Mammary epithelial cell (primary cell): ENCODE results near the gene C3orf20.

ENCODE experiments used
- CTCF ChIP-seq, 2 donors: IDR thresholded peaks in 1 of 2; conservative IDR thresholded peaks in 1 of 2; 2 replicates each; pipeline ENCODE4 v1.5.1; 2011 to 2012; ENCODE audit warnings: inconsistent platforms in 2 of 2, low read length in 2 of 2, mild to moderate bottlenecking in 2 of 2, control low read depth in 1 of 2, low read depth in 1 of 2; ENCODE audit not compliant: insufficient read depth in 1 of 2; ENCODE audit errors: extremely low read depth in 1 of 2
- EZH2 ChIP-seq: IDR thresholded peaks from 2 replicates; pipeline ENCODE4 v1.6.1; 2012; ENCODE audit warnings: low read length, inconsistent platforms, borderline replicate concordance

GRCh38 chr3:14799146-14799545 lies 124.2 kb downstream of the C3orf20 start:
- TF ChIP-seq CTCF (conservative IDR thresholded peaks at IDR 0.05 in 1 of 2, IDR thresholded peaks at IDR 0.05 in 1 of 2; ENCODE audit: extremely low read depth in 1 of 2, insufficient read depth in 1 of 2, low read depth in 1 of 2, low read length in 2 of 2): no peak
- TF ChIP-seq EZH2: no peak
